ENCODE measurements around the gene ATP5PD.

DNA sequence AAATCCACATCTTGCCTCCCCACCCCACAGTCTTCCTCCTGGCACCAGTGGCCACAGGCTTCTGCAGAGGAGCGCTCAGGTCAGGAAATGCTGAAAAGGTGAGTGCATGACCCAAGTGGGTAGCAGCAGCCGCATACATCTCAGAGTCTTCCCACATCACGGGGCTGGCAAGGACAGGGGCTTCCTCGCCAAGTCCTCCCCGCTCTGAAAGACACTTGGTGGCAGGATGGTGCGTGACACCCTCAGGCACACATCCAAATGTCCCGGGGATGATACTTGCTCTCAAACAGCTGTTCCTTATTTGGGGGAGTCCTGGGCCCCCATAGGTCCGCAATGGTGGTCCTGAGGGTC is 32.2 kb upstream of the ATP5PD start:
- TF ChIP-seq, protein P1, sequence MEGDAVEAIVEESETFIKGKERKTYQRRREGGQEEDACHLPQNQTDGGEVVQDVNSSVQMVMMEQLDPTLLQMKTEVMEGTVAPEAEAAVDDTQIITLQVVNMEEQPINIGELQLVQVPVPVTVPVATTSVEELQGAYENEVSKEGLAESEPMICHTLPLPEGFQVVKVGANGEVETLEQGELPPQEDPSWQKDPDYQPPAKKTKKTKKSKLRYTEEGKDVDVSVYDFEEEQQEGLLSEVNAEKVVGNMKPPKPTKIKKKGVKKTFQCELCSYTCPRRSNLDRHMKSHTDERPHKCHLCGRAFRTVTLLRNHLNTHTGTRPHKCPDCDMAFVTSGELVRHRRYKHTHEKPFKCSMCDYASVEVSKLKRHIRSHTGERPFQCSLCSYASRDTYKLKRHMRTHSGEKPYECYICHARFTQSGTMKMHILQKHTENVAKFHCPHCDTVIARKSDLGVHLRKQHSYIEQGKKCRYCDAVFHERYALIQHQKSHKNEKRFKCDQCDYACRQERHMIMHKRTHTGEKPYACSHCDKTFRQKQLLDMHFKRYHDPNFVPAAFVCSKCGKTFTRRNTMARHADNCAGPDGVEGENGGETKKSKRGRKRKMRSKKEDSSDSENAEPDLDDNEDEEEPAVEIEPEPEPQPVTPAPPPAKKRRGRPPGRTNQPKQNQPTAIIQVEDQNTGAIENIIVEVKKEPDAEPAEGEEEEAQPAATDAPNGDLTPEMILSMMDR (IDR thresholded peaks at IDR 0.05; ENCODE audit: low read length): no peak
- TF ChIP-seq EZH2phosphoT487 (IDR thresholded peaks at IDR 0.05; ENCODE audit: low read length) (no peak), EZH2 (optimal IDR thresholded peaks at IDR 0.05; ENCODE audit: low read depth, low read length) (no peak)
